WTC11 (cell line): ENCODE measurements around the gene OMA1. TPM values are rescaled to one million over a fixed set of nuclear protein-coding genes. Genes with fewer than 3 reads are reported as not detected.

Experiments
- ATAC-seq: fragments of 200-7000 bp; cut with Tn5 transposase; 2 replicates; pipeline ENCODE4 v1.10.0; 2021; ENCODE audit warnings: mild to moderate bottlenecking, moderate library complexity
- CTCF ChIA-PET: fragments of 300-600 bp; sonication (Branson Sonifier 250); formaldehyde crosslinking; loops from one replicate; lab custom pipeline; 2021; ENCODE audit warnings: antibody characterized with exemption; lab: Charles Lee
- POLR2A ChIA-PET: fragments of 350-600 bp; sonication (Branson Sonifier 250); formaldehyde crosslinking; loops from one replicate; lab custom pipeline; 2021; ENCODE audit warnings: antibody characterized with exemption; lab: Charles Lee
- DNase-seq: peaks from one replicate; pipeline ENCODE4 v3.0.0; 2021; ENCODE audit warnings: low spot score
- H3K27ac Mint-ChIP-seq: 2 replicates; pipeline ENCODE4 v1.8.0; 2021; ENCODE audit warnings: mixed read lengths
- H3K27me3 Mint-ChIP-seq: 2 replicates; pipeline ENCODE4 v1.8.0; 2021; ENCODE audit warnings: low read depth, mild to moderate bottlenecking, moderate library complexity, mixed read lengths
- H3K36me3 Mint-ChIP-seq: 2 replicates; pipeline ENCODE4 v1.8.0; 2021; ENCODE audit warnings: mixed read lengths
- H3K4me1 Mint-ChIP-seq: 2 replicates; pipeline ENCODE4 v1.8.0; 2022; ENCODE audit warnings: mixed read lengths
- H3K4me3 Mint-ChIP-seq: 2 replicates; pipeline ENCODE4 v1.8.0; 2021; ENCODE audit warnings: mild to moderate bottlenecking, moderate library complexity, mixed read lengths
- H3K9me3 Mint-ChIP-seq: 2 replicates; pipeline ENCODE4 v1.8.0; 2021; ENCODE audit warnings: mixed read lengths
- AFF4 ChIP-seq: sonication (generic); formaldehyde crosslinking; IDR thresholded peaks from 2 replicates; pipeline ENCODE4 v1.8.1; 2023; ENCODE audit warnings: mild to moderate bottlenecking, missing genetic modification reagents, borderline replicate concordance
- AR ChIP-seq: fragments of 250-450 bp; sonication (Bioruptor Pico); IDR thresholded peaks from 2 replicates; pipeline ENCODE4 v1.9.0; 2021; ENCODE audit warnings: mild to moderate bottlenecking
- CBFB ChIP-seq: sonication (generic); formaldehyde crosslinking; IDR thresholded peaks from 2 replicates; pipeline ENCODE4 v1.8.1; 2022; ENCODE audit warnings: mild to moderate bottlenecking, low read depth, missing genetic modification reagents
- CREB1 ChIP-seq: sonication (generic); formaldehyde crosslinking; IDR thresholded peaks from 2 replicates; pipeline ENCODE4 v1.8.0; 2023; ENCODE audit warnings: mild to moderate bottlenecking, missing genetic modification reagents
- E2F1 ChIP-seq: sonication (generic); formaldehyde crosslinking; IDR thresholded peaks from 2 replicates; pipeline ENCODE4 v1.8.0; 2022; ENCODE audit warnings: mild to moderate bottlenecking, missing genetic modification reagents
- ELF4 ChIP-seq: sonication (generic); formaldehyde crosslinking; IDR thresholded peaks from 2 replicates; pipeline ENCODE4 v1.8.1; 2022; ENCODE audit warnings: low read depth, mild to moderate bottlenecking, moderate library complexity, missing genetic modification reagents
- FOXP4 ChIP-seq: sonication (generic); formaldehyde crosslinking; IDR thresholded peaks from 2 replicates; pipeline ENCODE4 v1.8.0; 2022; ENCODE audit warnings: mild to moderate bottlenecking, missing genetic modification reagents
- GABPB1 ChIP-seq: sonication (generic); formaldehyde crosslinking; IDR thresholded peaks from 2 replicates; pipeline ENCODE4 v1.8.1; 2023; ENCODE audit warnings: mild to moderate bottlenecking, missing genetic modification reagents
- HMGA2 ChIP-seq: fragments of 250-450 bp; sonication (Bioruptor Pico); IDR thresholded peaks from 2 replicates; pipeline ENCODE4 v1.4.0; 2021; ENCODE audit warnings: mild to moderate bottlenecking, moderate library complexity
- IRF2 ChIP-seq: sonication (generic); formaldehyde crosslinking; IDR thresholded peaks from 2 replicates; pipeline ENCODE4 v1.8.0; 2022; ENCODE audit warnings: low read depth, missing genetic modification reagents, borderline replicate concordance
- JUN ChIP-seq: sonication (generic); formaldehyde crosslinking; IDR thresholded peaks from 2 replicates; pipeline ENCODE4 v1.8.0; 2023; ENCODE audit warnings: mild to moderate bottlenecking, missing genetic modification reagents
- MYBL2 ChIP-seq: sonication (generic); formaldehyde crosslinking; IDR thresholded peaks from 2 replicates; pipeline ENCODE4 v1.8.1; 2023; ENCODE audit warnings: mild to moderate bottlenecking, moderate library complexity, missing genetic modification reagents
- SMAD4 ChIP-seq: sonication (generic); formaldehyde crosslinking; IDR thresholded peaks from 2 replicates; pipeline ENCODE4 v1.8.0; 2022; ENCODE audit warnings: mild to moderate bottlenecking, missing genetic modification reagents
- TCF7 ChIP-seq: sonication (generic); formaldehyde crosslinking; IDR thresholded peaks from 2 replicates; pipeline ENCODE4 v1.8.0; 2022; ENCODE audit warnings: mild to moderate bottlenecking, low read depth, missing genetic modification reagents, moderate library complexity
- ZNF121 ChIP-seq: sonication (generic); formaldehyde crosslinking; IDR thresholded peaks from 2 replicates; pipeline ENCODE4 v1.8.0; 2023; ENCODE audit warnings: missing genetic modification reagents
- ZNF138 ChIP-seq: sonication (generic); formaldehyde crosslinking; conservative IDR thresholded peaks from 2 replicates; pipeline ENCODE4 v1.8.1; 2022; ENCODE audit warnings: mild to moderate bottlenecking, moderate library complexity, missing genetic modification reagents
- ZNF671 ChIP-seq: fragments of 250-450 bp; sonication (Bioruptor Pico); IDR thresholded peaks from 2 replicates; pipeline ENCODE4 v1.8.0; 2021; ENCODE audit warnings: mild to moderate bottlenecking
- ZSCAN18 ChIP-seq: fragments of 250-450 bp; sonication (Bioruptor Pico); IDR thresholded peaks from 2 replicates; pipeline ENCODE4 v2.1.2; 2022; ENCODE audit warnings: mild to moderate bottlenecking, moderate library complexity
- total RNA-seq: library from RNA; stranded (reverse); gene quantifications from 3 replicates; pipeline ENCODE4 v1.2.3, GENCODE V29; 2021
- TF ChIP-seq, protein P1 (sequence below): fragments of 250-450 bp; sonication (Bioruptor Pico); IDR thresholded peaks from 2 replicates; pipeline ENCODE4 v1.9.0; 2021; ENCODE audit warnings: mild to moderate bottlenecking, borderline replicate concordance
- TF ChIP-seq, protein P2 (sequence below): sonication (generic); formaldehyde crosslinking; IDR thresholded peaks from 2 replicates; pipeline ENCODE4 v1.8.0; 2022; ENCODE audit warnings: mild to moderate bottlenecking, missing genetic modification reagents

The OMA1 gene
- total RNA-seq, 1 experiment from 2014 or later, result 10.5 TPM

DNA sequence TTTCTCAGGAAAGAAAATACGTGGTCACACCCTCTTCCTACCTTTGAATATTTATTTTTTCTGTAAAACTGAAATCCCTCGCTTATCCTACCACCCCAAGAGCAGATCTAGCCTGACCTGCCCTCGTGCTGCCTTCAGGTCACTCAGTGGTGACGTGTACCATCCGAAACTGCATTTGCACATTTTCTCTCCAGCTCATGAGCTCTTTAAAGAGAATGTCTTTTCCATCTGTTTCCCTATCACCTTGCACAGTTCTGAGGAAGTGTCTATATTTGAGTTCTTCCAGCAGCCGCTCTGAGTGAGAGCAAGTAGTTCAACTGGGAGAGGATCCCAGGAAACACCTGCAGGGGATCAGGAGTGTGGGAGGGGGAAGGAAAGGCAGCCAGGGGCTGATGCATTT, 91.7 kb downstream of the OMA1 start (continued):
- TF ChIP-seq AR, result no peak
- no peak for TF ChIP-seq IRF2 (CRISPR knock-in tag)
- TF ChIP-seq, protein P1, sequence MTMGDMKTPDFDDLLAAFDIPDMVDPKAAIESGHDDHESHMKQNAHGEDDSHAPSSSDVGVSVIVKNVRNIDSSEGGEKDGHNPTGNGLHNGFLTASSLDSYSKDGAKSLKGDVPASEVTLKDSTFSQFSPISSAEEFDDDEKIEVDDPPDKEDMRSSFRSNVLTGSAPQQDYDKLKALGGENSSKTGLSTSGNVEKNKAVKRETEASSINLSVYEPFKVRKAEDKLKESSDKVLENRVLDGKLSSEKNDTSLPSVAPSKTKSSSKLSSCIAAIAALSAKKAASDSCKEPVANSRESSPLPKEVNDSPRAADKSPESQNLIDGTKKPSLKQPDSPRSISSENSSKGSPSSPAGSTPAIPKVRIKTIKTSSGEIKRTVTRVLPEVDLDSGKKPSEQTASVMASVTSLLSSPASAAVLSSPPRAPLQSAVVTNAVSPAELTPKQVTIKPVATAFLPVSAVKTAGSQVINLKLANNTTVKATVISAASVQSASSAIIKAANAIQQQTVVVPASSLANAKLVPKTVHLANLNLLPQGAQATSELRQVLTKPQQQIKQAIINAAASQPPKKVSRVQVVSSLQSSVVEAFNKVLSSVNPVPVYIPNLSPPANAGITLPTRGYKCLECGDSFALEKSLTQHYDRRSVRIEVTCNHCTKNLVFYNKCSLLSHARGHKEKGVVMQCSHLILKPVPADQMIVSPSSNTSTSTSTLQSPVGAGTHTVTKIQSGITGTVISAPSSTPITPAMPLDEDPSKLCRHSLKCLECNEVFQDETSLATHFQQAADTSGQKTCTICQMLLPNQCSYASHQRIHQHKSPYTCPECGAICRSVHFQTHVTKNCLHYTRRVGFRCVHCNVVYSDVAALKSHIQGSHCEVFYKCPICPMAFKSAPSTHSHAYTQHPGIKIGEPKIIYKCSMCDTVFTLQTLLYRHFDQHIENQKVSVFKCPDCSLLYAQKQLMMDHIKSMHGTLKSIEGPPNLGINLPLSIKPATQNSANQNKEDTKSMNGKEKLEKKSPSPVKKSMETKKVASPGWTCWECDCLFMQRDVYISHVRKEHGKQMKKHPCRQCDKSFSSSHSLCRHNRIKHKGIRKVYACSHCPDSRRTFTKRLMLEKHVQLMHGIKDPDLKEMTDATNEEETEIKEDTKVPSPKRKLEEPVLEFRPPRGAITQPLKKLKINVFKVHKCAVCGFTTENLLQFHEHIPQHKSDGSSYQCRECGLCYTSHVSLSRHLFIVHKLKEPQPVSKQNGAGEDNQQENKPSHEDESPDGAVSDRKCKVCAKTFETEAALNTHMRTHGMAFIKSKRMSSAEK (CRISPR knock-in tag), result no peak
- no peak for TF ChIP-seq ZSCAN18 (CRISPR knock-in tag)
- no peak for TF ChIP-seq E2F1 (CRISPR knock-in tag)
- no peak for TF ChIP-seq ZNF671 (CRISPR knock-in tag)
- no peak for TF ChIP-seq MYBL2
- no peak for TF ChIP-seq SMAD4 (CRISPR knock-in tag)

DNA sequence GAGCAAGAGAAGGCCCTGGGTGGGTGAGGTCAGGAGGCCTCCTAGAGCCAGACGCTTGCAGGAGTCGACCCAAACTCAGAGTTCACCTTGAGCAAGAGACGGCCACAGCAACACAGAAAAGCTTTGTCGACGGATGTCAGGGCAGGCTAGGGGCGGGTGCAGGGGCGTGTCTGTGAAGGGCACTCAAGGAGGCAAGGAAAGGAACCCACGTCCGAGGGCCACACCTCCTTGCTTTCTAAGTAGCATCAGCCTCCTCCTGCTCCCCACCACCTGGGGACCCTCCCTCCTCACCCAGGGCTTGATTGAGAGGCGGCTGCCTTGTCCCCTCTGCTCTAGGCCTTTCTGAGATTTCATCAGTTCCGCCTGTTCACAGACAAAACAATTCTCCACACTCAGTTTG, 92.1 kb downstream of the OMA1 start:
- peak; percentile 53 for DNase-seq
- Mint-ChIP-seq H3K27ac (no peak overlapping the region), H3K9me3 (peaks cover 3% of the 10 kb centered on the region; the same call in 1 of the 2 replicates)
- no peak for TF ChIP-seq ZNF138
- no peak for TF ChIP-seq GABPB1 (CRISPR knock-in tag)
- TF ChIP-seq CBFB (CRISPR knock-in tag), result no peak
- TF ChIP-seq ELF4 (CRISPR knock-in tag), result no peak
- TF ChIP-seq TCF7 (CRISPR knock-in tag), result no peak
- TF ChIP-seq AFF4 (CRISPR knock-in tag), result no peak
- no peak for TF ChIP-seq ZNF121 (CRISPR knock-in tag)
- no peak for TF ChIP-seq CREB1 (CRISPR knock-in tag)
- TF ChIP-seq, protein P2, sequence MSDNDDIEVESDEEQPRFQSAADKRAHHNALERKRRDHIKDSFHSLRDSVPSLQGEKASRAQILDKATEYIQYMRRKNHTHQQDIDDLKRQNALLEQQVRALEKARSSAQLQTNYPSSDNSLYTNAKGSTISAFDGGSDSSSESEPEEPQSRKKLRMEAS (CRISPR knock-in tag), result no peak
- TF ChIP-seq SMAD4 (CRISPR knock-in tag), result no peak
- no peak for TF ChIP-seq FOXP4 (CRISPR knock-in tag)
- no peak for TF ChIP-seq JUN (CRISPR knock-in tag)
- TF ChIP-seq HMGA2 (CRISPR knock-in tag), result no peak

More for the DNA sequence above, 92.1 kb downstream of the OMA1 start:
- peak; percentile 97 for ATAC-seq
- Mint-ChIP-seq H3K4me1 (peaks cover 11% of the 10 kb centered on the region), H3K27me3 (no peaks in the 10 kb centered on the region), H3K36me3 (no peaks in the 10 kb centered on the region), H3K4me3 (no peak overlapping the region)
- POLR2A ChIA-PET, result interaction anchor here (0.6 kb wide), 1 partner anchor 38 kb away, joined by 3 read pairs; no protein-coding TSS in a partner anchor
- CTCF ChIA-PET, result no interaction called here
